Measurements from ENCODE around the gene ZNF329. TPM values are rescaled to one million over a fixed set of nuclear protein-coding genes. Genes with fewer than 3 reads are reported as not detected.

Gene ZNF329
- total and polyA plus RNA-seq, 2 of the 8 experiments (the other 6 are each of a cell fraction or from before 2014, with no cell fraction given) = 5.8 to 11.2 TPM

DNA sequence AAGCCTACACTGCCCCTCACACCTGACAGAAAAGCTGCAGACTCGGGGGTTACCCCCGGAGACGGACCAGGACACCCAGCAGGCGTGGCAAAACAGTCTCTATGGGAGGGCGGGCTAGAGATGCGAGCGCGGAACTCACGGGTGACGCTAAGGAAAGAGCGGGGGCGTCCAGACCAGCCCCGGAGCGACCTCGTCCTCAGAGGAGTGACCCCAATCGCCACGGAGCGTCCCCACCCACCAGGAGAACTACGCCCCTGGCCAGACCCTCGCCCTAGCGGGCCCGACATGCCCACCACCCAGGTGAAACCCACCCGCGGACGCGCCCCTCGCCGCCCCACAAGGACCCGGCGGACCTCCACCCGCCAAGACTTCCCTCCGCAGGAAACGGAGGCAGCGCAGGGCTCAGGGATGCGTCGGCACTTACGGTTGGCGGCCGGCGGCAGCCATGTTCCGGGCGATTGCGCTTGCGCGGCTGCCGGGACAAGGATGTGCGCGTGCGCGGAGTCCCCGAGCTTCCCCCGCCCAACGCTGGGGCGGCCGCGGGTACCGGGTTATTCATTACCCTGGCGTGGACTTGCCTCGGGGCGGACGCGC is at the start of gene ZNF329 (continued):
- 0 out of 4 replicates have a peak, but pooled peaks of 1 of the 2 experiments have one; percentile 32 for TF ChIP-seq SIN3A (conservative IDR thresholded peaks at IDR 0.05 in 1 of 2, IDR thresholded peaks at IDR 0.05 in 1 of 2; ENCODE audit: low read depth in 1 of 2, low read length in 2 of 2)
- peak; percentile 73 for TF ChIP-seq ASH2L (IDR thresholded peaks at IDR 0.05; ENCODE audit: low read length)
- peak in 1 of 2 experiments; percentile 82; a peak in 1 of 4 replicates for TF ChIP-seq HDAC2 (IDR thresholded peaks at IDR 0.05; ENCODE audit: borderline replicate concordance in 1 of 2, low read depth in 2 of 2, low read length in 2 of 2)
- peak; percentile 56 to 74 for TF ChIP-seq POLR2A (IDR thresholded peaks at IDR 0.05; ENCODE audit: control extremely low read depth in 1 of 2, low read depth in 2 of 2, low read length in 2 of 2)
- no peak for TF ChIP-seq BCL11A (IDR thresholded peaks at IDR 0.05; ENCODE audit: low read depth in 2 of 2, low read length in 2 of 2)
- 0 out of 2 replicates have a peak, but pooled peaks have one; percentile 31 for TF ChIP-seq POLR2AphosphoS5 (IDR thresholded peaks at IDR 0.05; ENCODE audit: low read depth, low read length)
- TF ChIP-seq KDM5A (IDR thresholded peaks at IDR 0.05; ENCODE audit: low read length) = 0 out of 2 replicates have a peak, but pooled peaks have one; percentile 51
- no peak for TF ChIP-seq CTBP2 (IDR thresholded peaks at IDR 0.05; ENCODE audit: borderline replicate concordance, insufficient read depth, insufficient read length, low read length)
- peak; percentile 65; the same call in 1 of the 2 replicates for TF ChIP-seq RBBP5 (IDR thresholded peaks at IDR 0.05; ENCODE audit: borderline replicate concordance, low read depth, low read length)
- TF ChIP-seq KDM4A (IDR thresholded peaks at IDR 0.05; ENCODE audit: low read depth, low read length, severe bottlenecking) = peak; percentile 99
- TF ChIP-seq, protein P1, sequence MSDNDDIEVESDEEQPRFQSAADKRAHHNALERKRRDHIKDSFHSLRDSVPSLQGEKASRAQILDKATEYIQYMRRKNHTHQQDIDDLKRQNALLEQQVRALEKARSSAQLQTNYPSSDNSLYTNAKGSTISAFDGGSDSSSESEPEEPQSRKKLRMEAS (IDR thresholded peaks at IDR 0.05) = 0 out of 2 replicates have a peak, but pooled peaks have one; percentile 27
- peak; percentile 91 for TF ChIP-seq YY1 (IDR thresholded peaks at IDR 0.05; ENCODE audit: low read depth, low read length)
- TF ChIP-seq, protein P2, sequence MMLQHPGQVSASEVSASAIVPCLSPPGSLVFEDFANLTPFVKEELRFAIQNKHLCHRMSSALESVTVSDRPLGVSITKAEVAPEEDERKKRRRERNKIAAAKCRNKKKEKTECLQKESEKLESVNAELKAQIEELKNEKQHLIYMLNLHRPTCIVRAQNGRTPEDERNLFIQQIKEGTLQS (IDR thresholded peaks at IDR 0.05; ENCODE audit: insufficient read depth, low read depth, low read length) = no peak
- peak; percentile 76 for TF ChIP-seq TAF1 (IDR thresholded peaks at IDR 0.05; ENCODE audit: low read depth, low read length)
